DMS 273 (cell line): Measurements from ENCODE around the gene DRC7.

Experiments used
- DNase-seq: peaks from one replicate; lab custom pipeline; 2025; ENCODE audit not compliant: unreplicated experiment; lab: John Stamatoyannopoulos, UW

The DRC7 gene

GRCh38 chr16:57781349-57781740 is 86.7 kb downstream of the DRC7 start:
- no peak for DNase-seq
